Activated T-cell treated with anti-CD3 and anti-CD28 coated beads, Interleukin-2, amount 50 U/mL, for 72 hours (primary cell): ENCODE data around the gene P3H2. TPM values are rescaled to one million over a fixed set of nuclear protein-coding genes. Genes with fewer than 3 reads are reported as not detected.

Source experiments
- ATAC-seq, 2 donors: fragments of 150-1000 bp; cut with Tn5 transposase; replicated peaks in 1 of 2; 2 replicates each; pipeline ENCODE4 v1.10.0; 2021; ENCODE audit warnings: moderate library complexity in 2 of 2, mild to moderate bottlenecking in 1 of 2
- DNase-seq, 2 donors: peaks; one replicate each; pipeline ENCODE4 v3.0.0; 2021 to 2022; ENCODE audit warnings: mixed read lengths in 1 of 2
- H3K27ac Mint-ChIP-seq: one replicate; pipeline ENCODE4 v1.8.0; 2022; ENCODE audit warnings: mild to moderate bottlenecking, moderate library complexity, mixed read lengths
- H3K27me3 Mint-ChIP-seq: one replicate; pipeline ENCODE4 v1.8.0; 2022; ENCODE audit warnings: low read depth, mixed read lengths
- H3K36me3 Mint-ChIP-seq, 2 donors: one replicate each; pipeline ENCODE4 v1.8.0; 2022; ENCODE audit warnings: mixed read lengths in 2 of 2, mild to moderate bottlenecking in 1 of 2; ENCODE audit not compliant: insufficient read depth in 2 of 2
- H3K4me1 Mint-ChIP-seq: one replicate; pipeline ENCODE4 v1.8.0; 2022; ENCODE audit warnings: low read depth, mixed read lengths
- H3K4me3 Mint-ChIP-seq, 2 donors: one replicate each; pipeline ENCODE4 v1.8.0; 2022; ENCODE audit warnings: mild to moderate bottlenecking in 2 of 2, mixed read lengths in 2 of 2, moderate library complexity in 2 of 2
- H3K9me3 Mint-ChIP-seq, 2 donors: one replicate each; pipeline ENCODE4 v1.8.0; 2022; ENCODE audit warnings: mixed read lengths in 2 of 2
- total RNA-seq, 2 donors: library from RNA; stranded (reverse); gene quantifications; one replicate each; pipeline ENCODE4 v1.2.3, GENCODE V29; 2022

P3H2 gene
- total RNA-seq, 2 donors from 2014 or later, result not detected

DNA sequence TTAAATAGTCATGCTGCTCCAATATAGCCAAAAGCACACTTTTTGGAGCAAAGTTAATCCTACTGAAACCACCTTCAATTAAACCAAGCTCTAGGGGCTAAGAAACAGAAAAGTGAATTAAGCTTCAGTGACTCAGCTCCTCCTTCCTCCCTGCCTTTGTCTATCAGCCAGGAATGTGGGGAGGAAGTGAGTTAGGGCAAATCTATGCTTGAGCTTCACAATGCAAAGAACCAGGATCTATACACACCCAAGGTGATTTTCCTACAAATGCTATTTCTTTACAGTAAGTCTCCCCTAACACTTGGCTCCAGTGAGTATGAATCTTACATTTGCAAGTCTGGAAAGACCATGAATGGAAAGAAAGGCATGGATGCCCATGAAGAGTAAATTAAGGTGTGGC, 212.1 kb downstream of the P3H2 start:
- H3K27ac Mint-ChIP-seq, result peak overlapping the region; percentile 72
- H3K4me1 Mint-ChIP-seq, result no peaks in the 10 kb centered on the region
- H3K9me3 Mint-ChIP-seq, result no peaks in the 10 kb centered on the region

GRCh38 chr3:189907803-189908202, 212.9 kb downstream of the P3H2 start:
- peaks cover 6% of the 10 kb centered on the region for H3K27me3 Mint-ChIP-seq
- H3K4me1 Mint-ChIP-seq, result no peaks in the 10 kb centered on the region
- ATAC-seq (no peak), DNase-seq (no peak)
- H3K36me3 Mint-ChIP-seq, result no peaks in the 10 kb centered on the region
- H3K4me3 Mint-ChIP-seq, result no peak overlapping the region
- H3K27ac Mint-ChIP-seq, result no peak overlapping the region
- no peaks in the 10 kb centered on the region for H3K9me3 Mint-ChIP-seq

More for the DNA sequence above, 212.1 kb downstream of the P3H2 start:
- Mint-ChIP-seq H3K4me3 (no peak overlapping the region), H3K27me3 (peaks cover 6% of the 10 kb centered on the region), H3K36me3 (no peaks in the 10 kb centered on the region)
- no peak for ATAC-seq
- no peak for DNase-seq

Other genes starting within 250 kb of the P3H2 start
- gene CLDN1, start 201.5 kb upstream of the P3H2 start, total RNA-seq, result 10 to 100 TPM in 1 of 2 donors, 1 to 10 TPM in 1; 1.6 to 12.3 TPM